KOPT-K1 (cell line): ENCODE data around the gene NUAK2.
"Not testable (repeated sequence)": the region's sequence is repeated elsewhere in the genome, so short reads cannot be mapped to it uniquely, and the experiment has no call there.

Experiments used
- H3K27ac ChIP-seq: fragments of 200-600 bp; sonication (generic); 2 replicates; pipeline ENCODE4 v1.5.1; 2016; ENCODE audit warnings: antibody characterized with exemption, mild to moderate bottlenecking, low read depth, low read length; ENCODE audit not compliant: poor library complexity, severe bottlenecking
- H3K36me3 ChIP-seq: fragments of 200-600 bp; sonication (generic); 2 replicates; pipeline ENCODE4 v1.5.1; 2017; ENCODE audit warnings: antibody characterized with exemption, mild to moderate bottlenecking, low read length, moderate library complexity; ENCODE audit not compliant: insufficient read depth
- H3K9me3 ChIP-seq: fragments of 200-600 bp; sonication (generic); 2 replicates; pipeline ENCODE4 v1.5.1; 2017; ENCODE audit warnings: antibody characterized with exemption, low read length, mild to moderate bottlenecking; ENCODE audit not compliant: insufficient read depth, poor library complexity, severe bottlenecking

Gene NUAK2

DNA sequence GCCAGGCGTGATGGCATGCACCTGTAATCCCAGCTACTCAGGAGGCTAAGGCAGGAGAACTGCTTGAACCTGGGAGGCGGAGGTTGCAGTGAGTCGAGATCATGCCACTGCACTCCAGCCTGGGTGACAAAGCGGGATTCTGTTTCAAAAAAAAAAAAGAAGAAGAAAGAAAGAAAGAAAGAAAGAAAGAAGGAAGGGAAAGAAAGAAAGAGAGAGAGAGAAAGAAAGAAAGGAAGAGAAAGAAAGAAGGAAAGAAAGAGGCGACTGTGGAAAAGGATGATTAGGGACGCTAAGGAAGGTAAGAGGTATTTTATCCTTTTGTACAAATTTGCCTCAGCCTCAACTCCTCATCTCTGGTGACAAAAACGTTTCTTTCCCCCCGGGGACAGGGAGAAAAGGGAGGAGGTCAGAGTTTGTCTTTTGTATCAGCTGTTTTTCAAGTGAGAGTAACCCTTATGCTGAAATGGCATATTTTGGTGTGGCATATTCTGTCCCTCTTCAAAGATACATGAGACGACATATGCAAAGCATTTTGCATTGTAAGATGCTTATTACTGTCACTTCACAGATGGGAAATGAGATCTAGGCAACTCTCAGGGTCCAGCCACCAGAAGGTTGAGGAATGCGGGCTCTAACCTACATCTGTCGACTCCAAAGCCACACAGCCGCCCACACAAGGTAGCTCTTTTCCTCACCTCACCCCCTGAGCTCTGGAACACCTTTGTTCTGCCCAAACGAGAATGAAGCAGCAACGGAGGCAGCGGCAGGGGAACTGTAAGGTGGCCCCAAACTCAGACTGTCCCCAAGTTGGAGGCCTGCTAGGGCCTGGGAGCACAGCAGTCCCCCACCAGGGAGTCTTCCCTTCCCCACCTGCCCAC, 38.0 kb downstream of the NUAK2 start:
- Histone ChIP-seq H3K9me3 (no peaks in the 10 kb centered on the region), H3K27ac (no peak overlapping the region), H3K36me3 (no peaks in the 10 kb centered on the region)

DNA sequence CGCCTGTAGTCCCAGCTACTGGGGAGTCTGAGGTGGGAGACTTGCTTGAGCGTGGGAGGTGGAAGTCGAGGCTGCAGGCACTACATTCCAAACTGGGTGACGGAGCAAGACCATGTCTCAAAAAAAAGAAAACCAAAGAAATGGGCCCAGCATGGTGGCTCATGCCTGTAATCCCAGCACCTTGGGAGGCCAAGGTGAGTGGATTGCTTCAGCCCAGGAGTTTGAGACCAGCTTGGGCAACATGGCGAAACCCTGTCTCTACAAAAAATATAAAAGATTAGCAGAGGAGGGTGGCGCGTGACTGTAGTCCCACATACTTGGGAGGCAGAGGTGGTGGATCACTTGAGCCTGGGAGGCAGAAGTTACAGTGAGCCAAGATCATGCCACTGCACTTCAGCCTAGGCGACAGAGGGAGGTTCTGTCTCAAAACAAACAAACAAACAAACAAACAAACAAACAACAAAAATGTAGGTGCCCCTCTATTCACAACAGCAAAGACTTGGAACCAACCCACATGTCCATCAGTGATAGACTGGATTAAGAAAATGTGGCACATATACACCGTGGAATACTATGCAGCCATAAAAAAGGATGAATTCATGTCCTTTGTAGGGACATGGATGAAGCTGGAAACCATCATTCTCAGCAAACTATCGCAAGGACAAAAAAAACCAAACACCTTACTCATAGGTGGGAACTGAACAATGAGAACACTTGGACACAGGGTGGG, 40.7 kb downstream of the NUAK2 start:
- H3K36me3 ChIP-seq, H3K27ac ChIP-seq, H3K9me3 ChIP-seq: not testable (repeated sequence)

DNA sequence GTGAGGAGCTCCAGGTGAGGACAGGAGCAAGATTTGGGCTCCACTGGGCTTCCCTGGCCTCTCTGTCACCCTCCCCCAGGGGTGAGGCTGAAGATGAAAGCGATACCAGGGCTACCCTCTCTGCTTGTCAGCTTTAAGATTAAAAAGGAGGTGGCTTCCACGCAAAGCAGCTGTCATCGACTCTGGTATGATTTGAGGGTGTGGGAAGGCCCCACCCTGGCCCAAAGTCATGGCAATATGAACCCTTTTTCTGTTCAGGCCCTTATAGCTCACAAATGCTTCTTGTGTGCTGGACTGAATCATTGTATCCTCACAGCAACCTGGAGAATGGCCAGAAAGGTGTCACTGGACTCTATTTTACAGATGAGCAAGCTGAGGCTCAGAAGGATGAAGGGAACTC, 41.6 kb downstream of the NUAK2 start:
- Histone ChIP-seq H3K36me3 (no peaks in the 10 kb centered on the region), H3K9me3 (no peaks in the 10 kb centered on the region), H3K27ac (no peak overlapping the region)

DNA sequence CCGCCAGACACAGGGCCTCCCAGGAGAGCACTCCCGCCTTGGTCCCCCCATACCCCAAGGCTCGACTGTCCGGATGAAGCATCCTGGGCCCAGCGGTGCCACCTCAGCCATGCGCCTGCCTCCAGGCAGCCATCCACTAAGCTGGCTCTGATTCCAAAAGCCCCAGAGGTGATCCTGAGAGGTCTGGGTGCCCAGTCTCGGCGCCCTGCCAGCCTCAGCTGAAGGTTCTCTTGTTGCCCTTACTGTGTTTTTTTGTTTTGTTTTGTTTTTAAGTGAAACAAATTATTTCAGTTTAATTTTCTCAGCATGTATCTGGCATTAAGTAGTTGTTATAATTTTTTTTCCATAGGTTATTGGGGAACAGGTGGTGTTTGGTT, 44.9 kb downstream of the NUAK2 start:
- Histone ChIP-seq H3K9me3 (no peaks in the 10 kb centered on the region), H3K27ac (no peak overlapping the region), H3K36me3 (no peaks in the 10 kb centered on the region)

DNA sequence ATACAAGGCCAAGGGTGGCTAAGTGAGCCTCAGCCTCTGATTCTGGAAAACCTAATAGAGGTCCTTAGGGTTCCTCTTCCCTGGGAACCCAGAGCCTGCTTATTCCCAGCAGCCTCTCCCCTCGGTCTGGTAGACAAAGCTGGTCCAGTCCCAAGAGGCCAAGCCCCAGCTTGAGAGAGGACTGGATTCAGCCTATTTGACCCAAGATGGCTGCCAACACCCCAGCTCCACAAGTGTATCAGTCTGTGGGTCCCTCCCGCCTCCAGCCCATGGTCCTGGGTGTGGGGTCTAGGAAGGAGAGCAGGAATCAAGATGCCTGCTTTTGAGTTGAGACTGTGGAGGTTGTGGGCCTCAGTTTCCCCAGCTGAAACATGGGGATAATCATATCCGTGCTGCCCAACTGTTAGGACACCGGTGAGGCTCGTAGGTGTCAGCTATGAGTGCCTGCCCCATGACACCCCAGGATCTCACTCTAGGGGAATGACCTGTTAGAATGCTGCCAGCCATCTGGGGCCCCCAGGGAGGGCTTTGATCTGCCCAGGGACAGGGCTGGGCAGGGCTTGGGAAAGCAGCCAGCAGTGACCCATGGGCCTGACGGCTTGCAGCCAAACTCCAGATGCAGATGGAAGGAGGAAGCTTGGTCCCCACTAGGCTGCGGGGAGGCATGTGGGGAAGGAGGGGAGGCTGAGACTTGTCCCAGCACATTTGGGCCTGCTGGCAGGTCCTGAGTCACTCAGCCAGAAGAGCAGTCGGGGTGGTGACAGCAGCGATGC, 45.4 kb downstream of the NUAK2 start:
- no peak overlapping the region for H3K27ac ChIP-seq
- no peaks in the 10 kb centered on the region for H3K9me3 ChIP-seq
- no peaks in the 10 kb centered on the region for H3K36me3 ChIP-seq

DNA sequence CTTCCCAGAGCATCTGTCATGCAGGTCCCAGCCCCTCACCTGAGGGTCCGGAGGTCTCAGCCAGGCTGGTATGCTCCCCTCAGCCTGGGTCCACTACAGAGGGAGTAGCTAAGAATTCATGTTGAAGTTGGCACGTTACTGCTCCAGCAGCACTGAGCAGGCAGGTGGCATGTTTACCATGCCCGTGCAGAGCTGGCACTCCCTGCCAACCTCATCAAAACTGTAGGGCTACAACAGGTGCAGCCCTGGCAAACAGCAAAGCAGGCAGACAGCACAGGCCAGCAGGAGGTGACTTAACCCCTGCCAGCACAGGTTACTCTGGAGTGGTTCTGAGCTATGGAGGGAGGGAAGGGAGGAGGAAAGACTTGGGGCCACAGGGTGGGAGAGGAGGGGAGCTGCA, 46.4 kb downstream of the NUAK2 start:
- H3K9me3 ChIP-seq: no peaks in the 10 kb centered on the region
- no peak overlapping the region for H3K27ac ChIP-seq
- H3K36me3 ChIP-seq: no peaks in the 10 kb centered on the region

DNA sequence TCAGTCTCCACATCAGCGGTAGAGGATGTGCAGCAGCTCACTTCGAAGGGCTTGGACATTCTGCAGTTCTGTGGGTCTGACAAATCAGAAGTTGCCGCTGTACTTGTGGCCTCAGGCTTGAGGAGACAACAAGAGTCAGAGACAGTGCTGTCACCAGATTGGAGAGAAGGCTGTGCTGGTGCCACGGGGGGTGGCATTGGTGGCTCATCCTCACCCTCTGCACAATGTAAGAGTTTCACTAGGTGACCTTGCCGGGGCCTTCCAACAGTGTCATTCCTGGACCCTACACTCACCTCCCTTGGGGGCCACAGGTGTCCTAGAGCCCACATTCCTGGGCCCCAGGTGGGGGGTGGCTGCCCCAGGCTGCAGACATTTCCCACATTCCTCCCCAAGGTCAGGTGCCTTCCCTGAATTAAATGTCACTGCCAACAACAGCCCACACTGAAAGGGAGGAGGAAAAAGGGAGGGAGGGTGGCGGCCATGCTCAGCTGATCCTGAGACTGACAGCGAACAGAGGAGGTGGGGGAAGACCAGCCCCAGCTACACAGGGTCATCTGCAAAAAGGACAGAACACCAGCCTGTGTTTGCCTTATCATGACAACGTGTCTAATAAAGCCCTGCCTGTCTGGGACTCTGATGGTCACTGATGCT, 47.4 kb downstream of the NUAK2 start:
- Histone ChIP-seq H3K36me3 (no peaks in the 10 kb centered on the region), H3K27ac (no peak overlapping the region), H3K9me3 (no peaks in the 10 kb centered on the region)

DNA sequence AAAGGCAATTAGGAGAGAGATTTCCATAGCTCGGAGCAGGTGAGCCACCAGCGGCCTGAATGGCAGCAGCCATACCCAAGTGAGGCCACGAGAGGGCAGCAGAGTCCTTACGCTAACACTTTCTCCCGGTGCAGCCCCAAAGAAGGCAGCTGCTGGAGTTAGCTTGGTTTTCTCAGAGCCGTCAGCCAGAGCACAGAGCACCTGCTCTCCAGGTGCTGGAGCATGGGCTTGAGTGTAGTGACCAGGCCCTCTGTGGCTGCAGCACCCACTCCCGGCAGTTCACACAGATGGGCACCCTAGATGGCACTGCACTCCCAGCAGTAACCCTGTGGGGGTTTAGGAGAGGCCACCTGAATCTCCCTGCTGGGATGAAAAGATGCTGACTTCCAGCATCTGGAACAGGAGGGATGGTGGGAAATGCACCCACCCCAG, 48.0 kb downstream of the NUAK2 start:
- H3K36me3 ChIP-seq: no peaks in the 10 kb centered on the region
- no peak overlapping the region for H3K27ac ChIP-seq
- H3K9me3 ChIP-seq: no peaks in the 10 kb centered on the region

DNA sequence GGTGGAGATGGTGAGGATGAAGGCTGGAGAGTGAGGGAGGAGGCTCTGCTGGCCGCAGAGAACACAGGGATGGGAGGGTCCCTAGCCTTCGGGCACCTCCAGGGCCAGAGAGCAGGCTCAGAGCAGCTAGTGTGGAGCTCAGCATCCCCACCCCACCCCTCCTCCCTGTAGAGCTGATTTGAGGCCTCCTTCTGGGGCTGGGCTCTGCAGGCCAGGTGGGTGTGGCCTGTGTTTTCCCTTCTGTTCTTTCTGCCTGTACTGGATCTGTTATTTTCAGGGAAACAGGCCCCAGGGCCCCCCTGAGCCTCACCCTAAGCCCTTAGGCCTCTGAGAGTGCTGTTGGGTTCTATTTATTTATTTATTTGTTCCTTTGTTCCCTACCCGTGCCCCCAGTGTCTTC, 49.0 kb downstream of the NUAK2 start:
- no peak overlapping the region for H3K27ac ChIP-seq
- no peaks in the 10 kb centered on the region for H3K9me3 ChIP-seq
- no peaks in the 10 kb centered on the region for H3K36me3 ChIP-seq

DNA sequence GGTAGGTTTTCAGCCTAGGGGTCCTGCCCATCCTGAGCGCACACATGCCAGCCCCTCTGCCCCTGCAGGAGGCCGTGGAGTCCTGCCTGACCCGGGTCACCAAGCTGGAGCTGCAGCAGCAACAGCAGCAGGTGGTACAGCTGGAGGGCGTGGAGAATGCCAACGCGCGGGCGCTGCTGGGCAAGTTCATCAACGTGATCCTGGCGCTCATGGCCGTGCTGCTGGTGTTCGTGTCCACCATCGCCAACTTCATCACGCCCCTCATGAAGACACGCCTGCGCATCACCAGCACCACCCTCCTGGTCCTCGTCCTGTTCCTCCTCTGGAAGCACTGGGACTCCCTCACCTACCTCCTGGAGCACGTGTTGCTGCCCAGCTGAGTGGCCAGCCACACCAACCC, 49.8 kb downstream of the NUAK2 start:
- no peaks in the 10 kb centered on the region for H3K36me3 ChIP-seq
- no peaks in the 10 kb centered on the region for H3K9me3 ChIP-seq
- no peak overlapping the region for H3K27ac ChIP-seq

DNA sequence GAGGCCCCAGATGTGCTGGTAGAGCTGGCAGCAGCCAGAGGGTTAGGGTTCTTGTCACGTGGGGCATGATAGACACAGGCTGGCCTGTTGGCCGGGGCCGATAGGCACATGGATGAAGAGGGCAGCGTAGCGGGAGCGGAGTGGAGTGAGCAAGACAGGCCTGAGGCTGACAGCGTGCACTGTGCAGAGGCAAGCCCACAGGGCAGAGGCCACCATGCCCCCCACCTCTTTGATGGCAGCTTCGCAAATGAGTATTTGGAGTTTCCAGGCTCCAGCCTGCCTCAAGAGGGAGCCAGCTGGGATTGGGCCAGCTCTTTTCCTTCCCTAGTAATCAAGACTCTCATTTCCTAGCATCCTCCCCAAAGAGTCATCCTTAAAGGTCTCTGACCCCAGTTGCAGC, 50.3 kb downstream of the NUAK2 start:
- no peak overlapping the region for H3K27ac ChIP-seq
- no peaks in the 10 kb centered on the region for H3K9me3 ChIP-seq

DNA sequence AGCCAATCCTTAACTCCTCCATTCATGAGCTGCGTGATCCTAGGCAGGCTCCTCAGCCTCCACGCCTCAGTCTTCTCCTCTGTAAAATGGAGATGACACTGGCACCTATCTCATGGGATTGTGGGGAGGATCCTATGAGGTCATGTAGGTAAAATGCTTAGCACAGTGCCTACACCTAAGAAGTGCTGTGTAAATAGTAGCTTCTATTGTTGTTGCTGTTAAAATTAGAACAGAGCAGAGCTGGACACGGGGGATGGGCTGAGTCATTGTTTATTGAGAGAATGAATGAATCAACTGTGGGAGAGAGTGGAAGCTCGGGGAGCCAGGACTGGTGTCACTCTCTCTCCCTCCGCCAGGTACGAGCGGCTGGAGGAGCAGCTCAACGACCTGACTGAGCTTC, 50.8 kb downstream of the NUAK2 start:
- H3K36me3 ChIP-seq: no peaks in the 10 kb centered on the region
- H3K9me3 ChIP-seq: no peaks in the 10 kb centered on the region
- no peak overlapping the region for H3K27ac ChIP-seq

More for the DNA sequence above, 50.3 kb downstream of the NUAK2 start:
- no peaks in the 10 kb centered on the region for H3K36me3 ChIP-seq

DNA sequence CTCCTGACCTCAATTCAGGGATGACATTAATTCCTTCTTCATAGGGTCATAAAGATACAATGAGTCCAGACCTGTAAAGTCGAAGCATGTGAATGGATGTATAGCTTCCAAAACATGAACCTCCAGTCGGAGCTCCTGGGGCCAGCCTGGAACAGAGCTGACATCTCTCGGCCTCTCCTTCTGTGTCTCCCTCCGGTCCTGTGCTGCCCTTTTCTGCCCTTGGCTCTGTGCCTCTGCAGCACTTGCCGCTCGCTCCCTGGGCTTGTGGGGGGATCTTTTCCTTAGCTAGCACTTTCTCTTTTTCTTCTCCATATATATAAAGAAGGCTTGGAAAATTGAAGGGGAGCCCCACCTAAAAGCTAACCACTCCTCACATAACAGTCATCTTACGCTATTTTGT, 51.3 kb downstream of the NUAK2 start:
- H3K36me3 ChIP-seq: no peaks in the 10 kb centered on the region
- no peaks in the 10 kb centered on the region for H3K9me3 ChIP-seq
- H3K27ac ChIP-seq: no peak overlapping the region

DNA sequence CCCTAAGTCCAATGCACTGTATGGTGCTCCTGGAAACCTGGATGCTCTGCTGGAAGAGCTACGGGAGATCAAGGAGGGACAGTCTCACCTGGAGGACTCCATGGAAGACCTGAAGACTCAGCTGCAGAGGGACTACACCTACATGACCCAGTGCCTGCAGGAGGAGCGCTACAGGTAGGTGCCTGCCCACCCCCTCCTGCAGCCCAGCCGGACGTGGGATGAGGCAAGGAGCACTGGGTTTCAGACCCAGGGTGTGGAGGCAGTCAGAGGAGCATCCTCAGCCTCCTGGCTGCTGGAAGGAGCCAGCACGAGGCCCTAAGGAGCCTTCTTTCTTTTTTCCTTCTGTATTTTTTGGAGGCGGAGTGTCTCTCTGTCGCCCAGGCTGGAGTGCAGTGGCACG, 51.8 kb downstream of the NUAK2 start:
- Histone ChIP-seq H3K36me3 (no peaks in the 10 kb centered on the region), H3K9me3 (no peaks in the 10 kb centered on the region), H3K27ac (no peak overlapping the region)
